Esophagus muscularis mucosa (tissue), 4 donors: ENCODE data around the gene PSME4. TPM values are rescaled to one million over a fixed set of nuclear protein-coding genes. Genes with fewer than 3 reads are reported as not detected.

Experiments used
- DNase-seq: peaks from one replicate; pipeline ENCODE4 v3.0.0-alpha.2; 2017; ENCODE audit errors: extremely low spot score
- H3K27ac ChIP-seq, 4 donors: fragments of 200-600 bp; sonication (generic); replicated peaks in 1 of 4; 1 replicate in 3 of 4; 2 replicates in 1 of 4; pipeline ENCODE4 v1.5.1; 2016 to 2019; ENCODE audit warnings: mild to moderate bottlenecking in 1 of 4
- H3K27me3 ChIP-seq, 4 donors: fragments of 200-600 bp; sonication (generic); one replicate each; pipeline versions ENCODE4 v1.5.1 to v1.6.0; 2016 to 2019
- H3K36me3 ChIP-seq, 4 donors: fragments of 200-600 bp; sonication (generic); one replicate each; pipeline ENCODE4 v1.5.1; 2016 to 2019
- H3K4me1 ChIP-seq, 4 donors: fragments of 200-600 bp; sonication (generic); one replicate each; pipeline ENCODE4 v1.5.1; 2016 to 2019
- H3K4me3 ChIP-seq, 4 donors: fragments of 200-600 bp; sonication (generic); 1 replicate in 2 of 4; 2 replicates in 2 of 4; pipeline ENCODE4 v1.5.1; 2016 to 2019; ENCODE audit warnings: mild to moderate bottlenecking in 4 of 4, moderate library complexity in 1 of 4
- H3K9me3 ChIP-seq, 4 donors: fragments of 200-600 bp; sonication (generic); 1 replicate in 3 of 4; 2 replicates in 1 of 4; pipeline ENCODE4 v1.5.1; 2016 to 2019
- EP300 ChIP-seq: sonication (generic); formaldehyde crosslinking; IDR thresholded peaks from one replicate; pipeline ENCODE4 v1.6.1; 2017; ENCODE audit warnings: antibody characterized with exemption
- POLR2A ChIP-seq: fragments of 450-650 bp; IDR thresholded peaks from one replicate; pipeline ENCODE4 v1.6.1; 2017; ENCODE audit warnings: antibody characterized with exemption, moderate library complexity, mild to moderate bottlenecking, low read depth
- POLR2AphosphoS5 ChIP-seq, 2 donors: sonication (generic); formaldehyde crosslinking; IDR thresholded peaks; one replicate each; pipeline ENCODE4 v1.6.1; 2017; ENCODE audit warnings: antibody characterized with exemption in 2 of 2
- WGBS: methylation state at CpG from one replicate; pipeline ENCODE4 v1.1.5; 2018; 5-methylcytosine and 5-hydroxymethylcytosine counted together
- intact Hi-C: fragments of 100-400 bp; cut with DNase I; formaldehyde crosslinking; loops from one replicate; pipeline ENCODE4 v1.15.1; 2023
- total RNA-seq, 4 donors: library from RNA; depleted of rRNA; stranded (reverse); fragments of >200 nt; gene quantifications; one replicate each; pipeline versions ENCODE4 v1.1.0 to v1.2.1, GENCODE V29; 2016
- TF ChIP-seq, protein P1 (sequence below), 3 experiments: fragments of 200-600 bp in 2 of 3; fragments of 450-650 bp in 1 of 3; sonication (generic) in 2 of 3; IDR thresholded peaks; one replicate each; pipeline ENCODE4 v1.5.1; 2017 to 2019; ENCODE audit warnings: antibody characterized with exemption in 3 of 3, mild to moderate bottlenecking in 2 of 3, moderate library complexity in 1 of 3

The PSME4 gene
- total RNA-seq, 4 donors from 2014 or later, result 47.5 to 65.8 (median 48.3) TPM

DNA sequence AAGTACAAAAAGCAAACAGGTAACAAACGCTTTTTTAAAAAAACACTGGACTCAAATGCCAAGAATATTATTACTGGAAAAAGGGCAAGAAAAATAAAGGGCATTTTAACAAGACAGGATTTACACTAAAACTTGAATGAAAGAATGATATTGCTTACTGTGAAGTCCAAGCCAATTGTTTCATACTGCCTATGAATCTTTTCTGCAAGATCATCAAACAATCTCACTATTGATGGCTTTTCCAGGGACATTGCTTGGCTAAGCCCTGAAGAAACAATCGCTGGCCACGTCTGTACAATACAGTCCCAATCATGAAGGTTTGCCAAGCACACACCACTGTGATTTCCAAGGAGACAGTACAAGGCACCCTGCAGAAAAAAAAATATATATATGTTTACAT is 69.6 kb downstream of the PSME4 start:
- no peaks in the 10 kb centered on the region for H3K4me1 ChIP-seq
- WGBS, result 66% methylated on average over 3 of the region's 3 CpGs
- H3K9me3 ChIP-seq, result no peaks in the 10 kb centered on the region
- peaks cover 42 to 98% (median 95%) of the 10 kb centered on the region in 4 donors for H3K36me3 ChIP-seq
- TF ChIP-seq, protein P1, sequence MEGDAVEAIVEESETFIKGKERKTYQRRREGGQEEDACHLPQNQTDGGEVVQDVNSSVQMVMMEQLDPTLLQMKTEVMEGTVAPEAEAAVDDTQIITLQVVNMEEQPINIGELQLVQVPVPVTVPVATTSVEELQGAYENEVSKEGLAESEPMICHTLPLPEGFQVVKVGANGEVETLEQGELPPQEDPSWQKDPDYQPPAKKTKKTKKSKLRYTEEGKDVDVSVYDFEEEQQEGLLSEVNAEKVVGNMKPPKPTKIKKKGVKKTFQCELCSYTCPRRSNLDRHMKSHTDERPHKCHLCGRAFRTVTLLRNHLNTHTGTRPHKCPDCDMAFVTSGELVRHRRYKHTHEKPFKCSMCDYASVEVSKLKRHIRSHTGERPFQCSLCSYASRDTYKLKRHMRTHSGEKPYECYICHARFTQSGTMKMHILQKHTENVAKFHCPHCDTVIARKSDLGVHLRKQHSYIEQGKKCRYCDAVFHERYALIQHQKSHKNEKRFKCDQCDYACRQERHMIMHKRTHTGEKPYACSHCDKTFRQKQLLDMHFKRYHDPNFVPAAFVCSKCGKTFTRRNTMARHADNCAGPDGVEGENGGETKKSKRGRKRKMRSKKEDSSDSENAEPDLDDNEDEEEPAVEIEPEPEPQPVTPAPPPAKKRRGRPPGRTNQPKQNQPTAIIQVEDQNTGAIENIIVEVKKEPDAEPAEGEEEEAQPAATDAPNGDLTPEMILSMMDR (IDR thresholded peaks at IDR 0.05), result no peak
- TF ChIP-seq EP300 (no peak), POLR2A (no peak), POLR2AphosphoS5 (IDR thresholded peaks at IDR 0.05) (no peak)
- no peaks in the 10 kb centered on the region for H3K27me3 ChIP-seq
- no peak overlapping the region for H3K4me3 ChIP-seq
- H3K27ac ChIP-seq, result no peak overlapping the region
- no peak for DNase-seq
- intact Hi-C loops, result no loop called here

DNA sequence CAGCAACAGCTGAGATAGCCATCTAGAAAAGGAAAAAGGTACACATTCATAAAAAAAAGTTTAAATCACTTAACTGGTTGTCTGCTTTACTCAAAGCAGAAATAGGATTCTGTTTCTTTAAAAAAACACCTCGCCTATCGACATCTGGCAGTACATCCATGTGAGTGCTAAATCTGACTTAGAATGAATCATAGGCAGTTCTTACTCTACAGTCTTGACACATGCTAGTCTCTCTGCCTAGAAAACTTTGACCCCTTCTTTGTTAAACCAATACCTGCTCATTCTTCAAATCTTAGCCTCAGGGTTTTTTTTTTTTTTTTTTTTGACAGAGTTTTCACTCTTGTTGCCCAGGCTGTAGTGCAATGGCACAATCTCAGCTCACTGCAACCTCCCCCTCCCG is 73.9 kb downstream of the PSME4 start:
- no peaks in the 10 kb centered on the region for H3K27me3 ChIP-seq
- no peak for DNase-seq
- intact Hi-C loops, result no loop called here
- H3K9me3 ChIP-seq, result no peaks in the 10 kb centered on the region
- no peaks in the 10 kb centered on the region for H3K4me1 ChIP-seq
- TF ChIP-seq EP300 (no peak), POLR2A (no peak), POLR2AphosphoS5 (IDR thresholded peaks at IDR 0.05) (no peak)
- TF ChIP-seq, protein P1 (IDR thresholded peaks at IDR 0.05), result no peak
- peaks cover 48 to 100% (median 91%) of the 10 kb centered on the region in 4 donors for H3K36me3 ChIP-seq
- H3K4me3 ChIP-seq, result no peak overlapping the region
- 75% methylated on average over 3 of the region's 3 CpGs for WGBS
- no peak overlapping the region for H3K27ac ChIP-seq

DNA sequence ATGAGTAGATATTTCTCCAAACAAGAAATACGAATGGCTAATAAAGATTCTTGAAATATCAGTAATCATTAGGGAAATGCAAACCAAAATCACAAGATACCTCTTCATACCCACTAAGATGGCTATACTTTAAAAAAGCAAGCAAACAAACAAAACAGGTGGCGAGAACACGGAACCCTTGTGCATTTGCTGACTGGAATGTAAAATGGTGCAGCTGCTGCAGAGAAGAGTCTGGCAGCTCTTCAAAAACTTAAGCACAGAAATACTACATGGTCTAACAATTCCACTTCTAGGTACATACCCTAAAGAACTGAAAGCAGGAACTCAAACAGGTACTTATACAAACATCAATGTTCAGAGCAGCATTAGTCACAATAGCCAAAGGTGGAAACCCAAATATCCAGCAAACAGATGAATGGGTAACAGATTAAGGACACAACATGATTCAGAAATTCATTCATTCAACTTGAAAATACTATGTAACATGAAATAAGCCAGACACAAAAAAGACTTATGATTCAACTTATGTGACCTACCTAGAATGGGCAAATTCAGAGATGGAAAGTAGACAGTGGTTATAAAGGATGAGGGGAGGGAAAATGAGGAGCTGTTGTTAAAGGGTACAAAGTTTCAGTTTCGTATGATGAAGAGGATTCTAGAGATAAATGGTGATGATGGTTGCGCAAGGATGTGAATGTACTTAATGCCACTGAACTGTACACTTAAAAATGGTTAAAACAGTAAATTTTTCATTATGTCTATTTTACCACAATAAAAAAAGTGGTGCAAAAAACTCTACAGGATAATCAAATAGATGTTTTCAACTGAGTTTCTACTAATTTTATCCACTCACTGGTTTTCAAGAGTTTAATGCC is 84.2 kb downstream of the PSME4 start:
- TF ChIP-seq, protein P1 (IDR thresholded peaks at IDR 0.05), result no peak
- TF ChIP-seq POLR2A (no peak), POLR2AphosphoS5 (IDR thresholded peaks at IDR 0.05) (no peak), EP300 (no peak)
- H3K4me1 ChIP-seq, result no peaks in the 10 kb centered on the region
- peaks cover 56 to 99% (median 91%) of the 10 kb centered on the region in 4 donors for H3K36me3 ChIP-seq
- WGBS, result 89% methylated on average over 5 of the region's 5 CpGs
- no peak for DNase-seq
- intact Hi-C loops, result loop anchor here (10.0 kb wide), 1 partner anchor 48 kb away; no protein-coding TSS in a partner anchor
- no peak overlapping the region for H3K27ac ChIP-seq
- no peaks in the 10 kb centered on the region for H3K27me3 ChIP-seq
- H3K9me3 ChIP-seq, result no peaks in the 10 kb centered on the region
- H3K4me3 ChIP-seq, result no peak overlapping the region

DNA sequence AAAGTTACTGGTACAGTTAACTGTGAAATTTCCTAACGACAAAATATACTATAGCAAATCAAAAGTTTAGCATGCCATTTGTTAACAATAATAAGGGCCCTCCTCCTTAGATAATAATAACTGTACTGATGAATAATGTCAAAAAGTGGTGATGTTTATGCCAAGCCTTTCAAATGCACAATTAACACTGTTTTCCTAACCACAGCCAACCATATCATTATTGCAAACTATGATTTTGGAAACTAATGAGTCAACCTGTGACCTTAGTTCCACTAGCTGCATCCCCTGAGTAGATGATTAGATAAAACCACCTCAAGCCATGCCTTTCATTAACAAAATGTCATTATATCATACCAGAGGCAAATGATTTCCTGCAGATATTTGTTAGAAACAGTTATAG is 85.9 kb downstream of the PSME4 start:
- 97% methylated on average over 1 of the region's 1 CpG for WGBS
- Histone ChIP-seq H3K36me3 (peaks cover 42 to 98% (median 85%) of the 10 kb centered on the region in 4 donors), H3K4me3 (no peak overlapping the region), H3K4me1 (no peaks in the 10 kb centered on the region), H3K27me3 (no peaks in the 10 kb centered on the region), H3K27ac (no peak overlapping the region), H3K9me3 (no peaks in the 10 kb centered on the region)
- DNase-seq, result no peak
- intact Hi-C loops, result loop anchor here (10.0 kb wide), 1 partner anchor 50 kb away; no protein-coding TSS in a partner anchor
- no peak for TF ChIP-seq POLR2A
- no peak for TF ChIP-seq EP300
- no peak for TF ChIP-seq POLR2AphosphoS5 (IDR thresholded peaks at IDR 0.05)
- TF ChIP-seq, protein P1 (IDR thresholded peaks at IDR 0.05), result no peak
